ENCODE results near the gene IMPA2.

- TF ChIP-seq CTCF (IDR thresholded peaks at IDR 0.05; ENCODE audit: insufficient read depth, low read length, poor library complexity, severe bottlenecking) (no peak), EZH2phosphoT487 (conservative IDR thresholded peaks at IDR 0.05; ENCODE audit: low read length) (no peak)
These were observed 2.8 kb downstream of the IMPA2 start for GRCh38 chr18:11984091-11984490.

Data from SU-DHL-6 (cell line).